NCI-H2171 (cell line): ENCODE measurements around the gene SLC43A2.

Source experiments
- DNase-seq: peaks from one replicate; lab custom pipeline; 2025; lab: John Stamatoyannopoulos, UW

Gene SLC43A2

GRCh38 chr17:1562176-1562643 lies 66.4 kb downstream of the SLC43A2 start:
- no peak for DNase-seq

- DNase-seq: no peak
Observed at GRCh38 chr17:1561420-1562175, 67.0 kb downstream of the SLC43A2 start.

- DNase-seq: no peak
Observed at GRCh38 chr17:1560858-1561355, 67.7 kb downstream of the SLC43A2 start.

- no peak for DNase-seq
Observed at GRCh38 chr17:1560101-1560857, 68.4 kb downstream of the SLC43A2 start.

GRCh38 chr17:1559047-1560043 lies 69.3 kb downstream of the SLC43A2 start:
- DNase-seq: no peak

- DNase-seq: no peak
Observed at GRCh38 chr17:1558401-1558800, 70.2 kb downstream of the SLC43A2 start.

GRCh38 chr17:1557355-1558095 lies 71.1 kb downstream of the SLC43A2 start:
- no peak for DNase-seq

- no peak for DNase-seq
Observed at GRCh38 chr17:1555651-1556471, 72.8 kb downstream of the SLC43A2 start.

- DNase-seq: no peak
Observed at GRCh38 chr17:1554751-1555540, 73.7 kb downstream of the SLC43A2 start.

GRCh38 chr17:1553354-1554266 lies 75.0 kb downstream of the SLC43A2 start:
- DNase-seq: no peak

GRCh38 chr17:1552932-1553331 lies 75.7 kb downstream of the SLC43A2 start:
- DNase-seq: no peak

- DNase-seq: no peak
Observed at GRCh38 chr17:1551741-1552140, 76.9 kb downstream of the SLC43A2 start.

GRCh38 chr17:1548032-1548431 lies 80.6 kb downstream of the SLC43A2 start:
- no peak for DNase-seq

- no peak for DNase-seq
Observed at GRCh38 chr17:1546292-1546922, 82.2 kb downstream of the SLC43A2 start.

- DNase-seq: no peak
Observed at GRCh38 chr17:1545618-1546017, 83.0 kb downstream of the SLC43A2 start.

GRCh38 chr17:1542316-1542715 lies 86.3 kb downstream of the SLC43A2 start:
- DNase-seq: no peak

- DNase-seq: no peak
Observed at GRCh38 chr17:1541367-1541904, 87.2 kb downstream of the SLC43A2 start.

GRCh38 chr17:1539811-1540210 lies 88.8 kb downstream of the SLC43A2 start:
- no peak for DNase-seq
